H1 (cell line): ENCODE results near the gene EIF2B1. TPM values are rescaled to one million over a fixed set of nuclear protein-coding genes. Genes with fewer than 3 reads are reported as not detected.

ENCODE experiments used
- CTCF ChIA-PET: fragments of 300-600 bp; sonication (Branson Sonifier 250); formaldehyde crosslinking; loops from one replicate; lab custom pipeline; 2021; ENCODE audit not compliant: partially characterized antibody; lab: Charles Lee
- POLR2A ChIA-PET: fragments of 300-600 bp; sonication (Branson Sonifier 250); formaldehyde crosslinking; loops from one replicate; lab custom pipeline; 2021; ENCODE audit warnings: inconsistent platforms; ENCODE audit not compliant: partially characterized antibody; lab: Charles Lee
- DNase-seq, 2 experiments: peaks; one replicate each; pipeline versions ENCODE4 v3.0.0 to v3.0.0-alpha.2; 2010 to 2022; ENCODE audit warnings: low spot score in 2 of 2, low read depth in 1 of 2, mixed read lengths in 1 of 2
- FAIRE-seq: peaks from 2 replicates; lab custom pipeline; 2011; peaks lifted over from hg19 to GRCh38; lab: Jason Lieb, UNC
- H2AFZ ChIP-seq: 2 replicates; pipeline ENCODE4 v1.8.1; 2012; ENCODE audit warnings: low read length, inconsistent platforms
- H2AK5ac ChIP-seq: 2 replicates; pipeline ENCODE4 v1.6.1; 2013; ENCODE audit warnings: low read depth, low read length
- H2BK120ac ChIP-seq: replicated peaks from 2 replicates; pipeline ENCODE3; 2013; ENCODE audit warnings: low read depth, low read length, inconsistent platforms
- H2BK12ac ChIP-seq: 2 replicates; pipeline ENCODE4 v1.6.1; 2013; ENCODE audit warnings: low read depth, low read length
- H2BK15ac ChIP-seq: 2 replicates; pipeline ENCODE4 v1.6.1; 2013; ENCODE audit warnings: low read length
- H2BK20ac ChIP-seq: 2 replicates; pipeline ENCODE4 v1.6.1; 2013; ENCODE audit warnings: low read length
- H2BK5ac ChIP-seq: 2 replicates; pipeline ENCODE4 v1.6.1; 2013; ENCODE audit warnings: low read depth, low read length
- H3K14ac ChIP-seq: 2 replicates; pipeline ENCODE4 v1.6.1; 2013; ENCODE audit warnings: inconsistent platforms; ENCODE audit not compliant: insufficient read length
- H3K18ac ChIP-seq: 2 replicates; pipeline ENCODE4 v1.6.1; 2013; ENCODE audit warnings: low read length; ENCODE audit errors: extremely low read depth
- H3K23ac ChIP-seq: 2 replicates; pipeline ENCODE4 v1.6.1; 2013; ENCODE audit warnings: inconsistent platforms; ENCODE audit not compliant: insufficient read length
- H3K23me2 ChIP-seq: 2 replicates; pipeline ENCODE4 v1.6.1; 2013; ENCODE audit warnings: low read depth, low read length
- H3K27ac ChIP-seq: 2 replicates; pipeline ENCODE4 v1.6.1; 2011; ENCODE audit warnings: low read depth, low read length, inconsistent platforms
- H3K27me3 ChIP-seq, 4 experiments: replicated peaks in 1 of 4; 1 replicate in 1 of 4; 2 replicates in 3 of 4; pipeline versions ENCODE4 v1.6.1 to v1.8.1; 2011 to 2013; ENCODE audit warnings: low read length in 3 of 4, mild to moderate bottlenecking in 3 of 4, inconsistent platforms in 2 of 4, mixed read lengths in 2 of 4, moderate library complexity in 1 of 4; ENCODE audit not compliant: control insufficient read depth in 3 of 4, insufficient read depth in 3 of 4; ENCODE audit errors: extremely low read depth in 1 of 4
- H3K36me3 ChIP-seq, 4 experiments: 2 replicates each; pipeline versions ENCODE4 v1.6.1 to v1.8.1; 2011 to 2013; ENCODE audit warnings: mild to moderate bottlenecking in 4 of 4, low read length in 3 of 4, moderate library complexity in 2 of 4, control low read depth in 1 of 4, inconsistent platforms in 1 of 4; ENCODE audit not compliant: insufficient read depth in 4 of 4, control insufficient read depth in 2 of 4
- H3K4ac ChIP-seq: replicated peaks from 2 replicates; pipeline ENCODE3; 2013; ENCODE audit warnings: low read length, low read depth, mixed read lengths, inconsistent platforms; ENCODE audit not compliant: insufficient read length
- H3K4me1 ChIP-seq, 4 experiments: replicated peaks in 1 of 4; 1 replicate in 1 of 4; 2 replicates in 3 of 4; pipeline versions ENCODE4 v1.6.1 to v1.8.1; 2011 to 2013; ENCODE audit warnings: low read length in 3 of 4, inconsistent platforms in 2 of 4, mixed read lengths in 1 of 4; ENCODE audit not compliant: insufficient read depth in 4 of 4, control insufficient read depth in 3 of 4
- H3K4me2 ChIP-seq, 2 experiments: 2 replicates each; pipeline versions ENCODE4 v1.6.1 to v1.8.1; 2011 to 2013; ENCODE audit warnings: low read depth in 2 of 2, low read length in 2 of 2, control low read depth in 1 of 2, inconsistent platforms in 1 of 2, mild to moderate bottlenecking in 1 of 2; ENCODE audit not compliant: insufficient read depth in 1 of 2
- H3K4me3 ChIP-seq, 4 experiments: fragments of 200-600, 300-600 bp in 1 of 4; sonication (generic), shearing (Covaris generic), sonication (Bioruptor Twin) in 1 of 4; 2 replicates each; pipeline versions ENCODE4 v1.5.1 to v1.8.1; 2011 to 2016; ENCODE audit warnings: low read length in 4 of 4, low read depth in 3 of 4, control low read depth in 2 of 4, inconsistent platforms in 2 of 4, mild to moderate bottlenecking in 2 of 4, mixed read lengths in 1 of 4, moderate library complexity in 1 of 4; ENCODE audit not compliant: insufficient read depth in 2 of 4; ENCODE audit errors: extremely low read depth in 1 of 4
- H3K56ac ChIP-seq: replicated peaks from 2 replicates; pipeline ENCODE3; 2013; ENCODE audit warnings: low read depth, mild to moderate bottlenecking, mixed read lengths, low read length, inconsistent platforms; ENCODE audit not compliant: insufficient read length
- H3K79me1 ChIP-seq: 2 replicates; pipeline ENCODE4 v1.6.1; 2013; ENCODE audit warnings: low read depth, low read length, control low read depth
- H3K79me2 ChIP-seq, 2 experiments: 2 replicates each; pipeline versions ENCODE4 v1.6.1 to v1.8.1; 2012 to 2013; ENCODE audit warnings: low read length in 2 of 2, mild to moderate bottlenecking in 2 of 2, inconsistent platforms in 1 of 2; ENCODE audit not compliant: insufficient read depth in 2 of 2, control insufficient read depth in 1 of 2
- H3K9ac ChIP-seq, 4 experiments: replicated peaks in 1 of 4; 1 replicate in 1 of 4; 2 replicates in 3 of 4; pipeline versions ENCODE4 v1.6.1 to v1.8.1; 2011 to 2013; ENCODE audit warnings: low read depth in 3 of 4, low read length in 3 of 4, control low read depth in 2 of 4, mild to moderate bottlenecking in 2 of 4, moderate library complexity in 2 of 4, inconsistent platforms in 1 of 4; ENCODE audit errors: extremely low read depth in 1 of 4
- H3K9me3 ChIP-seq, 2 experiments: 2 replicates each; pipeline versions ENCODE4 v1.6.1 to v1.8.1; 2012 to 2013; ENCODE audit warnings: mild to moderate bottlenecking in 2 of 2, moderate library complexity in 2 of 2, control low read depth in 1 of 2, inconsistent platforms in 1 of 2, low read depth in 1 of 2, low read length in 1 of 2, mixed read lengths in 1 of 2; ENCODE audit not compliant: insufficient read depth in 2 of 2
- H4K20me1 ChIP-seq, 2 experiments: replicated peaks in 1 of 2; 2 replicates each; pipeline versions ENCODE3 to v1.8.1; 2011 to 2013; ENCODE audit warnings: inconsistent platforms in 2 of 2, low read length in 2 of 2, mild to moderate bottlenecking in 1 of 2; ENCODE audit not compliant: insufficient read depth in 2 of 2, control insufficient read depth in 1 of 2
- H4K5ac ChIP-seq: 2 replicates; pipeline ENCODE4 v1.6.1; 2013; ENCODE audit warnings: low read length, low read depth, mixed read lengths, inconsistent platforms; ENCODE audit not compliant: insufficient read length
- H4K8ac ChIP-seq: 2 replicates; pipeline ENCODE4 v1.8.0; 2013; ENCODE audit warnings: mild to moderate bottlenecking, moderate library complexity, low read length, inconsistent platforms; ENCODE audit not compliant: insufficient read depth; ENCODE audit errors: extremely low read depth
- H4K91ac ChIP-seq: replicated peaks from 2 replicates; pipeline ENCODE3; 2013; ENCODE audit warnings: low read length, mixed read lengths, inconsistent platforms; ENCODE audit not compliant: insufficient read length
- CBX5 ChIP-seq: fragments of 300-800, 300-1000 bp; sonication (generic); IDR thresholded peaks from 2 replicates; pipeline ENCODE4 v1.7.1; 2016; ENCODE audit warnings: antibody characterized with exemption, low read length, low read depth
- CTBP2 ChIP-seq: IDR thresholded peaks from 2 replicates; pipeline ENCODE4 v1.7.0; 2011; ENCODE audit warnings: borderline replicate concordance, mild to moderate bottlenecking, moderate library complexity, mixed read lengths, low read length; ENCODE audit not compliant: insufficient read depth, insufficient read length
- SIX5 ChIP-seq: IDR thresholded peaks from 2 replicates; pipeline ENCODE4 v1.6.1; 2011; ENCODE audit warnings: mild to moderate bottlenecking, low read depth, low read length
- SRF ChIP-seq: IDR thresholded peaks from 2 replicates; pipeline ENCODE4 v1.6.1; 2011; ENCODE audit warnings: mild to moderate bottlenecking, low read depth, low read length, moderate library complexity
- SUZ12 ChIP-seq: fragments of 200-600 bp; sonication (generic); IDR thresholded peaks from 2 replicates; pipeline ENCODE4 v1.6.1; 2012; ENCODE audit warnings: mild to moderate bottlenecking, inconsistent platforms, low read length, moderate library complexity, mixed read lengths
- TCF12 ChIP-seq: IDR thresholded peaks from 2 replicates; pipeline ENCODE4 v1.6.1; 2011; ENCODE audit warnings: low read depth, mild to moderate bottlenecking, low read length
- WGBS, 2 experiments: shearing (Covaris generic) in 1 of 2; methylation state at CpG; one replicate each; pipeline versions ENCODE4 v1.1.6 to v1.1.7; 2013 to 2015; ENCODE audit warnings: low lambda C conversion rate in 2 of 2, mixed read lengths in 2 of 2, inconsistent platforms in 1 of 2, low coverage in 1 of 2, missing lambda C conversion rate in 1 of 2; ENCODE audit not compliant: insufficient replicate concordance in 2 of 2, insufficient coverage in 1 of 2, insufficient read length in 1 of 2; ENCODE audit errors: extremely low coverage in 1 of 2, missing lambda C conversion rate in 1 of 2; 5-methylcytosine and 5-hydroxymethylcytosine counted together
- polyA plus RNA-seq, 7 experiments: library from polyadenylated mRNA; depleted of rRNA in 3 of 7; stranded (reverse) in 5 of 7; unstranded in 2 of 7; fragments of >200 nt in 5 of 7; fragments of 200-250 nt in 2 of 7; gene quantifications; 1 replicate in 5 of 7; 2 replicates in 1 of 7; 4 replicates in 1 of 7; pipeline versions ENCODE4 v1.2.1 to v1.2.3, GENCODE V29; 2011 to 2013; ENCODE audit warnings: missing spikeins in 2 of 7, mixed read lengths in 2 of 7
- total RNA-seq: library from RNA; stranded (reverse); fragmentation: NEBNext Ultra II Directional; extraction: Animal tissue kit (Norgen Biotek cat#: 25700); gene quantifications from 2 replicates; pipeline ENCODE4 v1.2.1, GENCODE V29; 2021

EIF2B1 gene
- total and polyA plus RNA-seq, 2 of the 8 experiments (the other 6 are each of a cell fraction or from before 2014, with no cell fraction given): 24.9 to 49.9 TPM

DNA sequence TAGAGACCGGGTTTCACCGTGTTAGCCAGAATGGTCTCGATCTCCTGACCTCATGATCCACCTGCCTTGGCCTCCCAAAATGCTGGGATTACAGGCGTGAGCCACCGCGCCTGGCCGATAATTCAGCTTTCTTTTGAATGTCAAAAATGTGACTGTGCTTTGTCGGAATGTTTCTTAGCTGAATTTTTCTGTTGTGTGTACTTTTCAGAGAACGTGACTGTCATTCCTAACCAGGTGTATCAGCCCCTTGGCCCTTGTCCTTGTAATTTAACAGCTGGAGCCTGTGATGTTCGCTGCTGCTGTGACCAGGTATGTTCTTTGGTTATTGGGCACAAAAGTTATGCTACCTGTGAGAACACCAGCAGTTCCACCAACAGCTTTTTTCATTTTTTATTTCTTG lies 45.5 kb upstream of the EIF2B1 start:
- Histone ChIP-seq H2AK5ac (no peak overlapping the region), H3K23me2 (no peaks in the 10 kb centered on the region), H2BK5ac (no peak overlapping the region), H4K8ac (no peak overlapping the region), H2BK15ac (no peak overlapping the region), H2BK20ac (no peak overlapping the region), H3K14ac (no peak overlapping the region), H2BK120ac (no peak overlapping the region), H4K91ac (no peak overlapping the region), H3K18ac (no peak overlapping the region), H3K4me1 (no peaks in the 10 kb centered on the region), H3K79me1 (no peaks in the 10 kb centered on the region), H3K23ac (no peak overlapping the region), H2AFZ (no peak overlapping the region), H3K4me2 (no peak overlapping the region), H3K4me3 (no peak overlapping the region), H4K20me1 (peaks cover 0 to 2% of the 10 kb centered on the region in 2 experiments), H3K56ac (no peak overlapping the region), H3K9ac (no peak overlapping the region), H3K36me3 (no peaks in the 10 kb centered on the region; a peak in 1 of 8 replicates), H3K79me2 (no peaks in the 10 kb centered on the region), H2BK12ac (no peak overlapping the region), H3K27ac (no peak overlapping the region), H3K4ac (no peak overlapping the region), H3K27me3 (no peaks in the 10 kb centered on the region), H4K5ac (no peak overlapping the region), H3K9me3 (no peaks in the 10 kb centered on the region)
- WGBS, 2 experiments: 92% methylated on average over 10 of the region's 10 CpGs; no CpG with 5 or more reads in 1 of the 2 experiments
- no peak for FAIRE-seq
- no peak for DNase-seq
- POLR2A ChIA-PET: interaction anchor here (1.0 kb wide), 1 partner anchor 18 kb away, joined by 3 read pairs; no protein-coding TSS in a partner anchor
- CTCF ChIA-PET: no interaction called here
- TF ChIP-seq CBX5 (no peak), CTBP2 (no peak), SRF (no peak), SUZ12 (no peak), SIX5 (no peak), TCF12 (no peak)
